Astrocyte (in vitro differentiated cells and primary cell): Measurements from ENCODE around the gene NAALADL2. TPM values are rescaled to one million over a fixed set of nuclear protein-coding genes. Genes with fewer than 3 reads are reported as not detected.

Source experiments
- DNase-seq: peaks from one replicate; pipeline ENCODE4 v3.0.0-alpha.2; 2010; ENCODE audit warnings: low read depth
- FAIRE-seq: peaks from 2 replicates; lab custom pipeline; 2011; peaks lifted over from hg19 to GRCh38; lab: Jason Lieb, UNC
- H2AFZ ChIP-seq: 2 replicates; pipeline ENCODE4 v1.6.0; 2012; ENCODE audit warnings: low read depth, low read length, inconsistent platforms
- H3K27ac ChIP-seq: 2 replicates; pipeline ENCODE4 v1.5.1; 2011; ENCODE audit warnings: low read depth, low read length, inconsistent platforms
- H3K27me3 ChIP-seq: 2 replicates; pipeline ENCODE4 v1.6.0; 2011; ENCODE audit warnings: low read length, inconsistent platforms; ENCODE audit not compliant: insufficient read depth
- H3K36me3 ChIP-seq: 2 replicates; pipeline ENCODE4 v1.5.1; 2011; ENCODE audit warnings: low read length, inconsistent platforms; ENCODE audit not compliant: insufficient read depth
- H3K4me1 ChIP-seq: 2 replicates; pipeline ENCODE4 v1.5.1; 2011; ENCODE audit warnings: low read length, inconsistent platforms; ENCODE audit not compliant: insufficient read depth
- H3K4me2 ChIP-seq: 2 replicates; pipeline ENCODE4 v1.6.0; 2012; ENCODE audit warnings: low read length, inconsistent platforms
- H3K4me3 ChIP-seq: 2 replicates; pipeline ENCODE4 v1.5.1; 2011; ENCODE audit warnings: low read depth, mild to moderate bottlenecking, low read length, inconsistent platforms; ENCODE audit not compliant: insufficient read depth
- H3K79me2 ChIP-seq: 2 replicates; pipeline ENCODE4 v1.6.0; 2012; ENCODE audit warnings: mild to moderate bottlenecking, low read length, inconsistent platforms; ENCODE audit not compliant: insufficient read depth
- H3K9ac ChIP-seq: 2 replicates; pipeline ENCODE4 v1.6.0; 2012; ENCODE audit warnings: mild to moderate bottlenecking, low read length, inconsistent platforms
- H3K9me3 ChIP-seq: 2 replicates; pipeline ENCODE4 v1.5.1; 2012; ENCODE audit warnings: low read depth, mild to moderate bottlenecking, low read length, inconsistent platforms; ENCODE audit not compliant: insufficient read depth
- H4K20me1 ChIP-seq: 2 replicates; pipeline ENCODE4 v1.6.0; 2012; ENCODE audit warnings: low read length, inconsistent platforms; ENCODE audit not compliant: insufficient read depth
- H3K27ac Mint-ChIP-seq: one replicate; pipeline ENCODE4 v1.8.0; 2021; ENCODE audit warnings: mild to moderate bottlenecking, mixed read lengths; ENCODE audit not compliant: unreplicated experiment
- H3K27me3 Mint-ChIP-seq: one replicate; pipeline ENCODE4 v1.8.0; 2021; ENCODE audit warnings: low read depth, mixed read lengths; ENCODE audit not compliant: unreplicated experiment
- H3K36me3 Mint-ChIP-seq: one replicate; pipeline ENCODE4 v1.8.0; 2021; ENCODE audit warnings: low read depth, mixed read lengths; ENCODE audit not compliant: unreplicated experiment
- H3K4me1 Mint-ChIP-seq: one replicate; pipeline ENCODE4 v1.8.0; 2021; ENCODE audit warnings: low read depth, mixed read lengths; ENCODE audit not compliant: unreplicated experiment
- H3K4me3 Mint-ChIP-seq: one replicate; pipeline ENCODE4 v1.8.0; 2021; ENCODE audit warnings: mild to moderate bottlenecking, moderate library complexity, mixed read lengths; ENCODE audit not compliant: unreplicated experiment
- H3K9me3 Mint-ChIP-seq: one replicate; pipeline ENCODE4 v1.8.0; 2021; ENCODE audit warnings: mild to moderate bottlenecking, mixed read lengths; ENCODE audit not compliant: unreplicated experiment
- CTCF ChIP-seq: IDR thresholded peaks from 2 replicates; pipeline ENCODE4 v1.5.1; 2011; ENCODE audit warnings: low read depth, mild to moderate bottlenecking, inconsistent platforms, low read length, moderate library complexity; ENCODE audit not compliant: insufficient read depth
- EZH2 ChIP-seq: IDR thresholded peaks from 2 replicates; pipeline ENCODE4 v1.6.1; 2012; ENCODE audit warnings: mild to moderate bottlenecking, low read length, inconsistent platforms; ENCODE audit not compliant: insufficient read depth
- total RNA-seq: library from RNA; stranded (reverse); gene quantifications from 2 replicates; pipeline ENCODE4 v1.2.1, GENCODE V29; 2021

NAALADL2 gene
- total RNA-seq, 1 donor from 2014 or later, result 2.7 TPM

GRCh38 chr3:174959556-174960065, 100.5 kb downstream of the NAALADL2 start:
- no peak overlapping the region for H3K27ac Mint-ChIP-seq

GRCh38 chr3:174960898-174961297, 101.8 kb downstream of the NAALADL2 start:
- Histone ChIP-seq H3K4me3 (no peak overlapping the region), H3K4me2 (no peak overlapping the region), H3K79me2 (no peaks in the 10 kb centered on the region), H3K27ac (no peak overlapping the region), H3K9ac (no peak overlapping the region), H3K9me3 (no peaks in the 10 kb centered on the region), H2AFZ (no peak overlapping the region), H4K20me1 (no peaks in the 10 kb centered on the region), H3K36me3 (no peaks in the 10 kb centered on the region), H3K4me1 (peaks cover 12% of the 10 kb centered on the region), H3K27me3 (no peaks in the 10 kb centered on the region)
- Mint-ChIP-seq H3K27me3 (no peaks in the 10 kb centered on the region), H3K27ac (no peak overlapping the region), H3K36me3 (no peaks in the 10 kb centered on the region), H3K4me3 (no peak overlapping the region), H3K4me1 (peaks cover 18% of the 10 kb centered on the region), H3K9me3 (no peaks in the 10 kb centered on the region)
- FAIRE-seq (no peak), DNase-seq (no peak)
- TF ChIP-seq EZH2 (no peak), CTCF (no peak)

More at GRCh38 chr3:174959556-174960065, 100.5 kb downstream of the NAALADL2 start:
- no peak overlapping the region for H3K4me2 ChIP-seq
- DNase-seq (no peak), FAIRE-seq (no peak)
- TF ChIP-seq CTCF (no peak), EZH2 (no peak)
- H3K9ac ChIP-seq, result no peak overlapping the region
- H3K36me3 Mint-ChIP-seq, result no peaks in the 10 kb centered on the region
- H3K9me3 Mint-ChIP-seq, result no peaks in the 10 kb centered on the region
- H3K4me3 Mint-ChIP-seq, result no peak overlapping the region
- H3K4me1 Mint-ChIP-seq, result peaks cover 27% of the 10 kb centered on the region
- H3K79me2 ChIP-seq, result no peaks in the 10 kb centered on the region
- H3K4me1 ChIP-seq, result peaks cover 20% of the 10 kb centered on the region
- no peaks in the 10 kb centered on the region for H3K36me3 ChIP-seq
- H3K27ac ChIP-seq, result no peak overlapping the region
- no peaks in the 10 kb centered on the region for H3K9me3 ChIP-seq
- H2AFZ ChIP-seq, result no peak overlapping the region
- H4K20me1 ChIP-seq, result no peaks in the 10 kb centered on the region
- H3K27me3 ChIP-seq, result no peaks in the 10 kb centered on the region
- H3K4me3 ChIP-seq, result no peak overlapping the region
- H3K27me3 Mint-ChIP-seq, result no peaks in the 10 kb centered on the region

- no peak for FAIRE-seq
- H3K9me3 Mint-ChIP-seq, result no peaks in the 10 kb centered on the region
- TF ChIP-seq CTCF (no peak), EZH2 (no peak)
Measured at GRCh38 chr3:174973465-174973864, 114.3 kb downstream of the NAALADL2 start.

More at GRCh38 chr3:174973465-174973864, 114.3 kb downstream of the NAALADL2 start:
- Histone ChIP-seq H3K4me3 (no peak overlapping the region), H3K9ac (no peak overlapping the region), H3K27ac (no peak overlapping the region), H2AFZ (no peak overlapping the region), H3K9me3 (no peaks in the 10 kb centered on the region), H3K4me2 (no peak overlapping the region), H4K20me1 (no peaks in the 10 kb centered on the region), H3K27me3 (no peaks in the 10 kb centered on the region), H3K4me1 (no peaks in the 10 kb centered on the region), H3K36me3 (no peaks in the 10 kb centered on the region), H3K79me2 (no peaks in the 10 kb centered on the region)
- no peaks in the 10 kb centered on the region for H3K4me1 Mint-ChIP-seq
- H3K27ac Mint-ChIP-seq, result no peak overlapping the region
- no peaks in the 10 kb centered on the region for H3K36me3 Mint-ChIP-seq
- H3K27me3 Mint-ChIP-seq, result no peaks in the 10 kb centered on the region
- H3K4me3 Mint-ChIP-seq, result no peak overlapping the region
- no peak for DNase-seq
